ENCODE results near the gene TGM1.
A peak's percentile ranks its signal among the peaks of the same experiment; 100 is the strongest.

Gene TGM1

DNA sequence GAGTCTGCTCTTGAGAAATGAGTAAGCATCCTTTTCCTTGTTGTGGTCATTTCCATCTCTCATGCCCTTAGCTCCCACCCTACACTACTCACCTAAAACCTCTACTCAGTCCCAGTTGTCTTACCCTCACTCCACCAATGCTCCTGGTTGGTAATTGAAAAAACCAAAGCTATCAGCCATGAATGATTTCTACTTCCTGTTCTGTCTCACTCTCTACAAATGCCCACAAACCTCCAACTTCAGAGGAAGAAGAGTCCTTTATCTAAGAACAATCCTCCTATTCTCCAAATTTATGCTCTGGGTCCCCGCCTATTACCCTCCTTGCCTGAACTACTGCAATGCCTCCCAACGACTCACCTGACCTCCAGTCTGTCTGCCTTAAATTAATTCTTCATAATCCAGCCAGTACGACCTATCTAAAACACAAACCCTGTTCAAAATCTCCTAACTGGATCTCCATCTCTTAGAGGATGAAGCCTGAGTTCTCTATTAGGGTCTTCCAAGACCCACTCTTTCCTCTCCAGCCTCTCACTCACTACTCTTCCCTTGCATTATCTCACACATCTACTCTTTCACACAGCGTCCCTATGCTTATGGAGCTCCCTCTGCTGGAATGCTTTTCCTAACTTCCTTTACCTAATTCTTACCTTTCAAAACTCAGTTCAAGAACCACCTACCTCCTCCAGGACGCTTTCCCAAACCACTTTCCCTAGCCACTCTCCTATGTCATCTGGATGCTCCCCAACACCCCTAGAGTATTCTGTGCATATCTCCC is 34.4 kb upstream of the TGM1 start:
- H3K9me2 ChIP-seq (replicated peaks; ENCODE audit: insufficient read depth, low read length), result no peaks in the 10 kb centered on the region
- no peak overlapping the region for H2AFZ ChIP-seq (ENCODE audit: low read length)
- no peaks in the 10 kb centered on the region for H3K27me3 ChIP-seq (replicated peaks; ENCODE audit: insufficient read depth, low read length)
- no peak overlapping the region for H3K27ac ChIP-seq (ENCODE audit: low read length)
- TF ChIP-seq EZH2 (optimal IDR thresholded peaks at IDR 0.05; ENCODE audit: low read depth, low read length) (no peak), EZH2phosphoT487 (IDR thresholded peaks at IDR 0.05; ENCODE audit: low read length) (no peak)
- TF ChIP-seq, protein P1, sequence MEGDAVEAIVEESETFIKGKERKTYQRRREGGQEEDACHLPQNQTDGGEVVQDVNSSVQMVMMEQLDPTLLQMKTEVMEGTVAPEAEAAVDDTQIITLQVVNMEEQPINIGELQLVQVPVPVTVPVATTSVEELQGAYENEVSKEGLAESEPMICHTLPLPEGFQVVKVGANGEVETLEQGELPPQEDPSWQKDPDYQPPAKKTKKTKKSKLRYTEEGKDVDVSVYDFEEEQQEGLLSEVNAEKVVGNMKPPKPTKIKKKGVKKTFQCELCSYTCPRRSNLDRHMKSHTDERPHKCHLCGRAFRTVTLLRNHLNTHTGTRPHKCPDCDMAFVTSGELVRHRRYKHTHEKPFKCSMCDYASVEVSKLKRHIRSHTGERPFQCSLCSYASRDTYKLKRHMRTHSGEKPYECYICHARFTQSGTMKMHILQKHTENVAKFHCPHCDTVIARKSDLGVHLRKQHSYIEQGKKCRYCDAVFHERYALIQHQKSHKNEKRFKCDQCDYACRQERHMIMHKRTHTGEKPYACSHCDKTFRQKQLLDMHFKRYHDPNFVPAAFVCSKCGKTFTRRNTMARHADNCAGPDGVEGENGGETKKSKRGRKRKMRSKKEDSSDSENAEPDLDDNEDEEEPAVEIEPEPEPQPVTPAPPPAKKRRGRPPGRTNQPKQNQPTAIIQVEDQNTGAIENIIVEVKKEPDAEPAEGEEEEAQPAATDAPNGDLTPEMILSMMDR (IDR thresholded peaks at IDR 0.05; ENCODE audit: low read length), result no peak
- H3K79me2 ChIP-seq (ENCODE audit: low read length), result peaks cover 22% of the 10 kb centered on the region
- no peaks in the 10 kb centered on the region for H3K36me3 ChIP-seq (replicated peaks; ENCODE audit: insufficient read depth, low read length)
- H4K20me1 ChIP-seq (ENCODE audit: insufficient read depth, low read length), result no peaks in the 10 kb centered on the region
- no peaks in the 10 kb centered on the region for H3K9me3 ChIP-seq (replicated peaks; ENCODE audit: insufficient read depth, low read length)
- DNase-seq, result no peak
- no peak overlapping the region for H3K4me3 ChIP-seq (ENCODE audit: low read length)
- no peak overlapping the region for H3K9ac ChIP-seq (ENCODE audit: low read length)
- H3K4me2 ChIP-seq (ENCODE audit: low read depth, low read length), result no peak overlapping the region
- 0 out of 2 replicates have a peak, but pooled peaks cover 5% of the 10 kb centered on the region for H3K4me1 ChIP-seq (ENCODE audit: low read length)
- H3F3A ChIP-seq (ENCODE audit: insufficient read depth, low read length), result no peaks in the 10 kb centered on the region

DNA sequence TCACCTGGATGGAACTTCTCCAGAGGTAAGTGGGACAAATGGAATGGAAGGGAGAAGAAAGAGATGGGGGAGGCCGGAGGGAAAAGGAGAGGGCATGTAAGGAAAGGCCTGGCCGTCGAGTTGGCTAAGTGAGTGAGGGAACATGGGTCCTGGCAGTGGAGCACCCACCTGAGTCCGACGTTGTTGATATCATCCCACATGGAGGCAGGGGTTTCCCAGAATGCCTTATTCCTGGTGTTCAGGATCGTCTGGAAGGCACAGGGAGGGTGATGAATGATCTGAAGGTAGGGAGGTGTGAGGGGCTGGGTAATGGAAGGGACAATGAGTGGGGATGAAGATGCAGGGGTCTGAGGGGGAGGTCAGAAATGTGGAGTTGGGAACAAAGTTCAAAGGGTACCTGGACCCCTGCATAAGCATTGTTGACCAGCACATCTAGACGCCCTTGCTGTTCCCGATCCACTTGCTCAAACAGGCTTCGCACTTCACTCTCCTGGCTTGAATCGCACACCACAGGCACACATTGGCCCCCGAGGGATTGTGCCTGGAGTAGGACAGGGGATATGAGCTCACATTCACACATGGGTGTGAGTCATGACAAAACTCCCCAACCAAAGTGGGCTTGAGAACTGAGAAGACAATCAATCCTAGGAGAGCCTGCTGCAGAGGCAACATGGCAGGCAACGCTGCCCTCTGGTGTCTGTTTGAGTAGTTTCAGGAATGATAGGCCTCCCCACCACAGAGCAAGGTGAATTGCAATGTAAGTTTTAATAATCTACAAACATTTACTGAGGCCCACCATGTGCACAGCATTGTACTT is 33.6 kb upstream of the TGM1 start:
- Histone ChIP-seq H3K79me2 (ENCODE audit: low read length) (peaks cover 22% of the 10 kb centered on the region), H3K9ac (ENCODE audit: low read length) (no peak overlapping the region), H4K20me1 (ENCODE audit: insufficient read depth, low read length) (no peaks in the 10 kb centered on the region), H3K27ac (ENCODE audit: low read length) (no peak overlapping the region), H3K9me2 (replicated peaks; ENCODE audit: insufficient read depth, low read length) (no peaks in the 10 kb centered on the region), H3K27me3 (replicated peaks; ENCODE audit: insufficient read depth, low read length) (no peaks in the 10 kb centered on the region), H3K4me1 (ENCODE audit: low read length) (0 out of 2 replicates have a peak, but pooled peaks cover 5% of the 10 kb centered on the region), H3K36me3 (replicated peaks; ENCODE audit: insufficient read depth, low read length) (no peaks in the 10 kb centered on the region), H2AFZ (ENCODE audit: low read length) (no peak overlapping the region), H3K4me3 (ENCODE audit: low read length) (no peak overlapping the region), H3K4me2 (ENCODE audit: low read depth, low read length) (no peak overlapping the region), H3F3A (ENCODE audit: insufficient read depth, low read length) (no peaks in the 10 kb centered on the region), H3K9me3 (replicated peaks; ENCODE audit: insufficient read depth, low read length) (no peaks in the 10 kb centered on the region)
- TF ChIP-seq, protein P1 (IDR thresholded peaks at IDR 0.05; ENCODE audit: low read length), result peak; percentile 64
- TF ChIP-seq EZH2 (optimal IDR thresholded peaks at IDR 0.05; ENCODE audit: low read depth, low read length), result no peak
- DNase-seq, result peak; percentile 36

DNA sequence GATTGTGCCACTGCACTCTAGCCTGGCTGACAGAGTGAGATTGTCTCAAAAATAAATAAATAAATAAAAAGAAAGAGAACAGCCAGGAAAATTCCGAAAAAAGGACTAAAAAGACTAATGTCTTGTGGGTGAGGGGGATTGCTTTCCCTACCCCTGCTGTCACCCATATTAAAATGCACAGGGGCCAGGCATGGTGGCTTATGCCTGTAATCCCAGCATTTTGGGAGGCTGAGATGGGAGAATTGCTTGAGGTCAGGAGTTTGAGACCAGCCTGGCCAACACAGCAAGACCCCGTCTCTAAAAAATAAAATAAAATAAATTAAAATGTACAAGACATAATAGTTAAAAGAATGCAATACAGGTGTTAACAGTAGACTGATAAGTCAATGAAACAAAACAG is 30.5 kb upstream of the TGM1 start:
- Histone ChIP-seq H3K9ac (ENCODE audit: low read length) (no peak overlapping the region), H3K4me1 (ENCODE audit: low read length) (no peaks in the 10 kb centered on the region)

More for the DNA sequence above, 30.5 kb upstream of the TGM1 start:
- Histone ChIP-seq H2AFZ (ENCODE audit: low read length) (no peak overlapping the region), H3K4me2 (ENCODE audit: low read depth, low read length) (no peak overlapping the region), H3K4me3 (ENCODE audit: low read length) (no peak overlapping the region), H3K9me3 (replicated peaks; ENCODE audit: insufficient read depth, low read length) (no peaks in the 10 kb centered on the region), H3K27ac (ENCODE audit: low read length) (no peak overlapping the region), H3F3A (ENCODE audit: insufficient read depth, low read length) (no peaks in the 10 kb centered on the region), H3K36me3 (replicated peaks; ENCODE audit: insufficient read depth, low read length) (no peaks in the 10 kb centered on the region), H4K20me1 (ENCODE audit: insufficient read depth, low read length) (no peaks in the 10 kb centered on the region), H3K27me3 (replicated peaks; ENCODE audit: insufficient read depth, low read length) (no peaks in the 10 kb centered on the region), H3K9me2 (replicated peaks; ENCODE audit: insufficient read depth, low read length) (no peaks in the 10 kb centered on the region), H3K79me2 (ENCODE audit: low read length) (peaks cover 2% of the 10 kb centered on the region; the same call in 1 of the 2 replicates)
- DNase-seq, result no peak
- TF ChIP-seq EZH2 (optimal IDR thresholded peaks at IDR 0.05; ENCODE audit: low read depth, low read length) (no peak), EZH2phosphoT487 (IDR thresholded peaks at IDR 0.05; ENCODE audit: low read length) (no peak)
- TF ChIP-seq, protein P1 (IDR thresholded peaks at IDR 0.05; ENCODE audit: low read length), result no peak
